GM19193 (cell line): Measurements from ENCODE around the gene M1AP.

Experiments used
- POLR2A ChIP-seq: IDR thresholded peaks from 4 replicates; pipeline ENCODE4 v1.6.1; 2011; ENCODE audit not compliant: insufficient read depth, insufficient read length; ENCODE audit errors: extremely low read depth

The M1AP gene

GRCh38 chr2:74569686-74570085 is 78.4 kb downstream of the M1AP start:
- no peak for TF ChIP-seq POLR2A

DNA sequence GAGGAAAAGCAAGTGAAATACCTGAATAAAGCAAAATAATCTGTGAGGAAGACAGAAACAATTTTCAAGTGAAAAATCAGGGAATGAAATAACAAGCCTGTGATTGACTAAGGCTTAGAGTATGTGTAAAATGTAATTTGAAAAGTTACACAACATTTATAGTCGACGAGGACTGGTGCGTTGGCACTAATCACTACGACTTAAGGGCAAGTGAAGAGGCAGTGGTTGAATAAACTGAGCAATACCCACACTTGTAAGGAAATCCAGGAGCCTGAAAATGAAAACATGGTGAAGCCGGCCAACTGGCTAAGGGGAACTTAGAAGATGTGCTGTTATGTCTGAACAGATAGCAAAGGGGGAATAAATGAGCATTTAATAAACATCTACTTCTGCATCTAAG is 80.2 kb downstream of the M1AP start:
- no peak for TF ChIP-seq POLR2A

DNA sequence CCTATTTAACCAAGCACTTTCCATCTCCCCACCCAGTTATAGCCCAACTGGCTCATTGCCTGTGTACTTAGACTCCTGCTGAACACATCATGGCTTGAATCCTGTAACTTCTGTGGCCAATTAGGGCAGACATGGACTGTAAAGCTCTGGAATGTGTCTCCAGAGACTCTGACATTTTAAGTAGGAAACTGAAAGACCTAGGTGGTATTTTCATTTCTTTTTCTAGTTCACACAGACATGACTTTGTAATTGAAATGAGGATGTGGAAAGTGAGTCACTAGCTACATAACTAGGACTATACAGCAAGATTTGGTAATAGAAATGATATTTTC is 81.4 kb downstream of the M1AP start:
- TF ChIP-seq POLR2A = no peak

- TF ChIP-seq POLR2A = no peak
These were observed 81.9 kb downstream of the M1AP start for GRCh38 chr2:74566076-74566753.

GRCh38 chr2:74564222-74564621 is 83.9 kb downstream of the M1AP start:
- TF ChIP-seq POLR2A = no peak

DNA sequence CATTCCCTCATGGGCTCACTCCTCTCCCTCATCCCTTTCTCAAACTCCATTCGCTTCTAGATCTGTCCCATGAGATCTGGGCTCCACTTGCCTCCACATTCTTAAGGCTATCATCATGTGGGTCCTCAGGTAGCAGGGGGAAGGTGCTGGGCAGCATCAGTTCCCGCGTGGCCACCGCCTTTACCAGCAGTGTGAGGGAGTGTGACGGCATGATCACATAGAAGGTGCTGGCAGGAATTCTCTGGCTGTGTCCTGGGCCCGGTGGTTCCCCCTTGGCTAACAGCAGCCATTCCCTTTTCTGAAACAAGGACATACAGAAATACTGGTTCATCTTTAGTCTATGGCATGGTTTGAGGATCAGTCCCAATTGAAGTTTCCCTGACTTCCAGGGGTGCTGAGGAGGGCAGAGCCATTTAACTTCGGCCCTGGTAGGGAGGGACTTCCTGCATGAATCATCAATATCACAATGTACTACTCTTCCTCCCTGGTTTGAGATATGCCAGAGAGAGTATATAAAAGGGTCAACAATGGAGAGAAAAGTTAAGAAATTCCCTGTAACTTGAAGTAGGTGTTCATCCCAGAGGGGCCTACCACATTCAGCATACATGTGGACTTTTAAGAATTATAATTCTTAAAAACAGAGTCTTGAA is 85.9 kb downstream of the M1AP start:
- TF ChIP-seq POLR2A = no peak

- no peak for TF ChIP-seq POLR2A
These were observed 87.5 kb downstream of the M1AP start for GRCh38 chr2:74560591-74560990.

DNA sequence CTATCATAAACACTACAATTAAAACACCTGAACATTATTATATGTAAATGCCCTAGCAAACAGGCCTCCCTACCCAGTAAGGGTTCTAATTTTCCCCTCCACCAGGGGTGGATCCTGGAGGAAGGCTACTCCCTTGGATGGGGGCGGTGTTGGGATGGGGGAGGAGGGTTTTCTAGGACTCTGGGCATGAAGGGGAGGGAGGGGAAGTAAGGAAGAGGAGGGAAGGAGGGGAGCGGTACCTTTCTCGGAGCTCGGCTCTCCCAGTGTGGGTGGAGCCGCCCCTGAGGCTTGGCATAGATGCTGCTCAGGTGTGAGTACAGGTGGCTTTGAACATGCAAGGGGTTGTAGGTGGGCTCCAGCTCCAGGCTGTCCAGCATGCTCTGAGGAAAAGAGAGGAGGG is 88.2 kb downstream of the M1AP start:
- no peak for TF ChIP-seq POLR2A

GRCh38 chr2:74558284-74559230 is 89.6 kb downstream of the M1AP start:
- peak; percentile 15 for TF ChIP-seq POLR2A

DNA sequence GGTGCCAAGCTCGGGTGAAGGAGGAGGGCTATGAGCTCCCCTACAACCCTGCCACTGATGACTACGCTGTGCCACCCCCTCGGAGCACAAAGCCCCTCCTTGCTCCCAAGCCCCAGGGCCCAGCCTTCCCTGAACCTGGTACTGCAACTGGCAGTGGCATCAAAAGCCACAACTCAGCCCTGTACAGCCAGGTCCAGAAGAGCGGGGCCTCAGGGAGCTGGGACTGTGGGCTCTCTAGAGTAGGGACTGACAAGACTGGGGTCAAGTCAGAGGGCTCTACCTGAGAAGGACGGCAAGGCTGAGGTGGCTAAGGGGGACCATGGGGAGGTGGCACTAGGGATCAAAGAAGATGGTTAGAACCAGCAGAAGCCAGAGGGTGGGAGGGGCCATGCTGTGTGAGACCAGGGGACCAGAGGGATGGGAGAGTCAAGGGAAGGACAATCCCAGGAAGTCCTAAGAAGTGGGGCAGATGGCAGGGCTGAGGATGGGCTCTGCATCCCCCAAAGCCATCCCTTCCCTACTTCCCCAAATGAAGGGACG is 91.2 kb downstream of the M1AP start:
- TF ChIP-seq POLR2A = no peak

GRCh38 chr2:74556159-74556558 is 92.0 kb downstream of the M1AP start:
- no peak for TF ChIP-seq POLR2A

- no peak for TF ChIP-seq POLR2A
These were observed 92.5 kb downstream of the M1AP start for GRCh38 chr2:74555610-74556103.

DNA sequence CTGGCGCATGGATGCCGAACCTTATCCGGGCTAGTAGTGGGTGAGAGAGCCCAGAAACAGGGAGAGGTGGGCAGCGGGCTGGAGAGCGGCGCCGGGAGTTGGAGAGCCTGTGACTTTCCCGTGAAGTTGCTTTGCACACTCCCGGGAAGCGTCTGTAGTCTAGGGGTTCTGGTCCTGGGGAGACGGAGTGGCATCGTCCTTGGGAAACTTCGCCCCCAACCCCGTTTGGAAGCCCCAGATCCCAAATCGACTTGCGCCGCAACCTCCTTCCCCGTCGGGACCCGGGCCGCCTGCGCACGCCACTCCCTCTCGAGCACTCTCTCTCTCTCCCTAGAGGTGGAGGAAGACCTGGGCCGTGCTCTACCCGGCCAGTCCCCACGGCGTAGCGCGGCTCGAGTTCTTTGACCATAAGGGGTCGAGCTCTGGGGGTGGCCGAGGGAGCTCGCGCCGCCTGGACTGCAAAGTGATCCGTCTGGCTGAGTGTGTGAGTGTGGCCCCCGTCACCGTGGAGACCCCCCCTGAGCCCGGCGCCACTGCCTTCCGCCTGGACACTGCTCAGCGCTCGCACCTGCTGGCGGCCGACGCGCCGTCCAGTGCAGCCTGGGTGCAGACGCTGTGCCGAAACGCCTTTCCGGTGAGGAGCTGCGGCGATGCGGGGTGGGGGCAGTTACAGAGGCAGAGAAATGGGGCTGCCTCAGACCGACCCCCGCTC is 93.2 kb downstream of the M1AP start:
- peak; percentile 57 for TF ChIP-seq POLR2A

DNA sequence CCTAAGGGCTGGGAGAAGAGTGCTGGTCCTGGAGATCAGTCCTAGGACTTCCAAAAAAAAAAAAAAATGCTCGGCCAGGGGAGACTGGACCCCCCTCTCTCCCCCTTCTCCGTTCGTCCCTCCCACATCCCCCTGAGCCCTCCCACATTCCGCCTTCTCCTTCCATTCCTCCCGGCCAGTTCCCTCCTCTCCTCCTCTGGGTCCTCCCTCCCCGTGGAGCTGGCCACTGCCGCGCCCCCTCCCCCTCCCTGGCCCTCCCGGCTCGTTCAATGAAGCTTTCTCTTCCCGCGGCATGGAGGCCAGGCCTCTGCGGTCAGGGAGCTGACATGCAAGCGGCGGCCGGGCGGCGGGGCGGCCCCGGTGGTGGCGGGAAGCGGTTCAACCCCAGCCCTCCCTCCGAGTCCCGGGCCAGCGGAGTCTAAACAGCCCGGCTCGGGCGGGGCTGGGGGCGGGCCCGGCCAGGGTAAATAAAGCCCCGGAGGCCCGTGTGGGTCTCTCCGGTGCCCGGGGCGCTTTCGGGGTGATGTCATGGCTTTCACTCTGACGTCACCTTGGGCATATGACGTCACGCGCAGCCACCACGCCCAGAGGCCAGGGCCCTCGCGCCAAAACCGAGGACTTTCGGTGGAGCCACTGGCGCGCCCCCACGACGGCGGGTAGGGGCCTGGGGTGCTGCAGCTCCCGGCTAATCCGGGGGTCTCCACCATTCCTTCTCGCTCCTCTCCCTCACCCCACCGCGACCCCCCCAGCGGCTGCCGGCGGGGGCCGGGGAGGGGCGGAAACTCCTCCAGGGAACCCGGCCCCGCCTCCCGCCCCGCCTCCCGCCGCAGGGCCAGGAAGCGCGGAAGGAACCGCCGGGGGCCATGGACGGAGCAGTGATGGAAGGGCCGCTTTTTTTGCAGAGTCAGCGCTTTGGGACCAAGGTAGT is 94.0 kb downstream of the M1AP start, which contains the start of the genes DOK1 and LOXL3:
TSS of gene DOK1 (plus strand) at position 829 of the 928 bp plus-strand sequence. CDS start at position 864, 35 bp downstream.
TSS of gene LOXL3 (minus strand) at position 51 of the 928 bp plus-strand sequence. CDS start 1,308 bp downstream, outside the sequence.
- no peak for TF ChIP-seq POLR2A
